Myocyte (in vitro differentiated cells): ENCODE data around the gene TMEM185A. TPM values are rescaled to one million over a fixed set of nuclear protein-coding genes. Genes with fewer than 3 reads are reported as not detected.
"Not testable (repeated sequence)": the region's sequence is repeated elsewhere in the genome, so short reads cannot be mapped to it uniquely, and the experiment has no call there.

Experiments
- DNase-seq: peaks from one replicate; pipeline ENCODE4 v3.0.0-alpha.2; 2012; ENCODE audit warnings: low read depth
- total RNA-seq: library from RNA; depleted of rRNA; stranded (reverse); fragments of >200 nt; gene quantifications from 2 replicates; pipeline ENCODE4 v1.2.3, GENCODE V29; 2014

TMEM185A gene
- total RNA-seq, 1 donor from 2014 or later, result 16.6 TPM

GRCh38 chrX:149551939-149552248 lies 79.7 kb downstream of the TMEM185A start:
- DNase-seq, result not testable (repeated sequence)

- DNase-seq, result not testable (repeated sequence)
These were observed 80.2 kb downstream of the TMEM185A start for GRCh38 chrX:149551245-149551938.

- not testable (repeated sequence) for DNase-seq
These were observed 81.1 kb downstream of the TMEM185A start for GRCh38 chrX:149550454-149550853.

GRCh38 chrX:149549701-149550100 lies 81.9 kb downstream of the TMEM185A start, which contains the start of gene HSFX3:
TSS of gene HSFX3 (minus strand) at chrX:149549924. CDS start at chrX:149549852, 72 bp downstream.
- not testable (repeated sequence) for DNase-seq

GRCh38 chrX:149547782-149548181 lies 83.8 kb downstream of the TMEM185A start:
- DNase-seq, result not testable (repeated sequence)

GRCh38 chrX:149546962-149547361 lies 84.6 kb downstream of the TMEM185A start:
- not testable (repeated sequence) for DNase-seq

Other genes starting within 250 kb of the TMEM185A start
- 59.6 and 73.0 TPM in 2 replicates for gene IDS, start 126.5 kb downstream of the TMEM185A start, total RNA-seq
- 28.9 and 35.2 TPM in 2 replicates for gene EOLA1, start 90.8 kb downstream of the TMEM185A start, total RNA-seq
- 0.32 TPM in 1 of 2 replicates, not detected in the other for gene HSFX3, start 81.9 kb downstream of the TMEM185A start, total RNA-seq
- gene MAGEA9B, start 44.3 kb downstream of the TMEM185A start, total RNA-seq, result not detected in 2 replicates
- not detected in 2 replicates for gene HSFX2, start 36.5 kb downstream of the TMEM185A start, total RNA-seq
- gene MAGEA11, start 80.3 kb upstream of the TMEM185A start, total RNA-seq, result not detected in 2 replicates
- gene HSFX1, start 142.3 kb upstream of the TMEM185A start, total RNA-seq, result 0.99 and 1.3 TPM in 2 replicates
- gene MAGEA9, start 150.1 kb upstream of the TMEM185A start, total RNA-seq, result not detected in 2 replicates
- gene MAGEA8, start 249.4 kb upstream of the TMEM185A start, total RNA-seq, result not detected in 2 replicates